ENCODE results near the gene KLK5.
"Not testable (repeated sequence)": the region's sequence is repeated elsewhere in the genome, so short reads cannot be mapped to it uniquely, and the experiment has no call there.

KLK5 gene

GRCh38 chr19:50978772-50979390, 26.0 kb upstream of the KLK5 start:
- TF ChIP-seq CTCF (IDR thresholded peaks at IDR 0.05; ENCODE audit: low read depth, low read length) = no peak
- H3K4me3 ChIP-seq (ENCODE audit: low read depth, low read length) = no peak overlapping the region

GRCh38 chr19:50977626-50978025, 24.8 kb upstream of the KLK5 start:
- no peak for TF ChIP-seq CTCF (IDR thresholded peaks at IDR 0.05; ENCODE audit: low read depth, low read length)
- no peak overlapping the region for H3K4me3 ChIP-seq (ENCODE audit: low read depth, low read length)

GRCh38 chr19:50975766-50976165, 22.9 kb upstream of the KLK5 start:
- no peak for TF ChIP-seq CTCF (IDR thresholded peaks at IDR 0.05; ENCODE audit: low read depth, low read length)
- no peak overlapping the region for H3K4me3 ChIP-seq (ENCODE audit: low read depth, low read length)

GRCh38 chr19:50974702-50975556, 22.1 kb upstream of the KLK5 start:
- no peak for TF ChIP-seq CTCF (IDR thresholded peaks at IDR 0.05; ENCODE audit: low read depth, low read length)
- no peak overlapping the region for H3K4me3 ChIP-seq (ENCODE audit: low read depth, low read length)

GRCh38 chr19:50972795-50973376, 20.0 kb upstream of the KLK5 start:
- no peak for TF ChIP-seq CTCF (IDR thresholded peaks at IDR 0.05; ENCODE audit: low read depth, low read length)
- no peak overlapping the region for H3K4me3 ChIP-seq (ENCODE audit: low read depth, low read length)

- not testable (repeated sequence) for H3K4me3 ChIP-seq (ENCODE audit: low read depth, low read length)
These were observed 17.0 kb upstream of the KLK5 start for GRCh38 chr19:50969810-50970209.

GRCh38 chr19:50969413-50969760, 16.5 kb upstream of the KLK5 start, which contains the start of gene KLK6:
Gene KLK6 (minus strand): TSS chr19:50969591. CDS start chr19:50968104, 1,487 bp downstream.
- no peak within 1 kb of the TSS for H3K4me3 ChIP-seq (ENCODE audit: low read depth, low read length)
- TF ChIP-seq CTCF (IDR thresholded peaks at IDR 0.05; ENCODE audit: low read depth, low read length) = no peak

Data from WI38 (cell line).